ENCODE measurements around the gene SOCS3.

Gene SOCS3

GRCh38 chr17:78313735-78314648, 45.9 kb downstream of the SOCS3 start (continued):
- no peak for TF ChIP-seq BCL11B (tag by site-specific recombination; IDR thresholded peaks at IDR 0.05; ENCODE audit: low read depth)
- TF ChIP-seq KLF1 (tag by site-specific recombination; IDR thresholded peaks at IDR 0.05), result peak; percentile 99
- no peak for TF ChIP-seq ZNF701 (tag by site-specific recombination; IDR thresholded peaks at IDR 0.05)
- TF ChIP-seq YY1 (tag by site-specific recombination; IDR thresholded peaks at IDR 0.05), result no peak
- TF ChIP-seq ZNF157 (tag by site-specific recombination; IDR thresholded peaks at IDR 0.05), result no peak
- TF ChIP-seq IKZF3 (tag by site-specific recombination; IDR thresholded peaks at IDR 0.05), result peak; percentile 95
- TF ChIP-seq ZNF48 (tag by site-specific recombination; IDR thresholded peaks at IDR 0.05), result no peak
- TF ChIP-seq ZFHX2 (tag by site-specific recombination; conservative IDR thresholded peaks at IDR 0.05), result peak; percentile 96
- TF ChIP-seq MYNN (tag by site-specific recombination; IDR thresholded peaks at IDR 0.05; ENCODE audit: borderline replicate concordance), result no peak
- peak; percentile 99 for TF ChIP-seq ZNF423 (tag by site-specific recombination; IDR thresholded peaks at IDR 0.05)
- TF ChIP-seq ZNF404 (tag by site-specific recombination; IDR thresholded peaks at IDR 0.05), result no peak
- TF ChIP-seq ZNF202 (tag by site-specific recombination; IDR thresholded peaks at IDR 0.05; ENCODE audit: borderline replicate concordance), result no peak
- no peak for TF ChIP-seq ZBTB21 (tag by site-specific recombination; IDR thresholded peaks at IDR 0.05)
- TF ChIP-seq KLF10 (tag by site-specific recombination; IDR thresholded peaks at IDR 0.05), result peak; percentile 99
- TF ChIP-seq ZNF280C (tag by site-specific recombination; IDR thresholded peaks at IDR 0.05), result no peak
- 0 out of 2 replicates have a peak, but pooled peaks have one; percentile 38 for TF ChIP-seq ZNF121 (tag by site-specific recombination; IDR thresholded peaks at IDR 0.05)
- TF ChIP-seq REPIN1 (tag by site-specific recombination; IDR thresholded peaks at IDR 0.05; ENCODE audit: low read depth), result no peak
- TF ChIP-seq ZNF571 (tag by site-specific recombination; IDR thresholded peaks at IDR 0.05), result no peak
- TF ChIP-seq KLF16 (tag by site-specific recombination; IDR thresholded peaks at IDR 0.05), result peak; percentile 81
- TF ChIP-seq ZNF140 (tag by site-specific recombination; IDR thresholded peaks at IDR 0.05), result no peak
- no peak for TF ChIP-seq ZBTB44 (tag by site-specific recombination; IDR thresholded peaks at IDR 0.05)
- peak; percentile 30; the same call in 1 of the 2 replicates for TF ChIP-seq ZBTB6 (tag by site-specific recombination; IDR thresholded peaks at IDR 0.05)
- peak; percentile 95 for TF ChIP-seq EGR2 (tag by site-specific recombination; IDR thresholded peaks at IDR 0.05; ENCODE audit: low read depth)
- no peak for TF ChIP-seq ZNF791 (tag by site-specific recombination; IDR thresholded peaks at IDR 0.05)
- no peak for TF ChIP-seq ZNF10 (tag by site-specific recombination; IDR thresholded peaks at IDR 0.05)
- no peak for TF ChIP-seq ZNF169 (tag by site-specific recombination; IDR thresholded peaks at IDR 0.05)
- peak; percentile 100 for TF ChIP-seq ZNF664 (tag by site-specific recombination; IDR thresholded peaks at IDR 0.05)
- no peak for TF ChIP-seq ZNF26 (tag by site-specific recombination; IDR thresholded peaks at IDR 0.05)
- TF ChIP-seq ZNF670 (tag by site-specific recombination; IDR thresholded peaks at IDR 0.05; ENCODE audit: low read depth), result no peak
- 0 out of 2 replicates have a peak, but pooled peaks have one; percentile 15 for TF ChIP-seq ZFP69B (tag by site-specific recombination; IDR thresholded peaks at IDR 0.05)
- TF ChIP-seq ZIC2 (tag by site-specific recombination; IDR thresholded peaks at IDR 0.05), result peak; percentile 97
